Activated CD8-positive, alpha-beta memory T cell treated with anti-CD3 and anti-CD28 coated beads for 36 hours (primary cell): ENCODE data around the gene WASL. TPM values are rescaled to one million over a fixed set of nuclear protein-coding genes. Genes with fewer than 3 reads are reported as not detected.
"Not testable (repeated sequence)": the region's sequence is repeated elsewhere in the genome, so short reads cannot be mapped to it uniquely, and the experiment has no call there.

Source experiments
- CTCF ChIA-PET: fragments of 350-600 bp; sonication (Branson Sonifier 250); formaldehyde crosslinking; loops from one replicate; lab custom pipeline; 2021; ENCODE audit warnings: antibody characterized with exemption; lab: Charles Lee
- POLR2A ChIA-PET: fragments of 350-600 bp; sonication (Branson Sonifier 250); formaldehyde crosslinking; loops from one replicate; lab custom pipeline; 2021; ENCODE audit warnings: antibody characterized with exemption; lab: Charles Lee
- total RNA-seq, 2 experiments: library from RNA; stranded (reverse); gene quantifications; one replicate each; pipeline ENCODE4 v1.2.3, GENCODE V29; 2021

Gene WASL
- total RNA-seq, 2 experiments from 2014 or later, result 5.7 to 6.4 TPM

GRCh38 chr7:123744416-123744815, 4.4 kb downstream of the WASL start:
- POLR2A ChIA-PET, result no interaction called here
- CTCF ChIA-PET, result no interaction called here

DNA sequence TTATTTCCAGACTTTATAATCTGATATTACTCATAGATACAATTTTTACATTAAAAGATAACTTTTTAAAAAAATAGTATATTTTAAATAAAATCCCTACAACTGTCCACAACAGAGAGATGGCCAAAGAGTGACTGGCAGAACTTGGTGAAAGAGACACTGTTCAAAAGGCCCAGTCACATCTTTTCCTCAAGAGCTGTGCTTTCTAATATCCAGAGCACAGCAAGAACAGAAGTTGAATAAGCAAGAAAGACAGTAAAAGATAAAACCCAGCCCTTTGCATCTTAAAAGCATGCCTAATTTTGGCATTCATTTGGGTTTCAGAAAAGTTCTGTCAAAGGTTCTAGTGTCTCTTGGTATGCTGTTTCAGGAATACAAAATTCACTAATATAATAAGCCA, 6.9 kb downstream of the WASL start:
- ChIA-PET POLR2A (no interaction called here), CTCF (no interaction called here)

GRCh38 chr7:123738808-123739207, 10.0 kb downstream of the WASL start:
- ChIA-PET CTCF (no interaction called here), POLR2A (no interaction called here)

DNA sequence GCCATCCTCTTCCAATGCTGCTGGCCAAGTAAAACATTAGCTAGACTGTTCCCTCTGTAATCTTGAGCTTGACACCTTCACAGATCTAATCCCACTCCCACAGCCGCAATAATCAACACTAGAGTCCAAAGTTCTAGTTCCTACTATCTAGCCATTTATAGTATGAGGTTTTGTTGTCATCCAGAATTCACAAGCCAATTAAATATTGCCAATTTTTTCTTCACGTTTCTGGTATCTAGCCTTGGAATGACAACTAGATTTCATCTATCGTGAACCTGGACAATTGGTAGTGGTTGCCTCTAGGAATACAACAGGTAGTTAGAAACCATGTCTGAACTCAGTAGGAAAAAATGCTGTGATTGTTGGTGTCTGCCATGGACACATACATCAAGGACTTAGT, 10.4 kb downstream of the WASL start:
- CTCF ChIA-PET, result no interaction called here
- POLR2A ChIA-PET, result no interaction called here

- ChIA-PET CTCF (interaction anchor here (0.7 to 0.9 kb wide), 2 partner anchors 36 to 791 kb away, joined by 3 read pairs; no protein-coding TSS in a partner anchor), POLR2A (interaction anchor here (0.6 kb wide), 1 partner anchor 14 kb away, joined by 3 read pairs; no protein-coding TSS in a partner anchor)
Observed at GRCh38 chr7:123737168-123737674, 11.6 kb downstream of the WASL start.

- POLR2A ChIA-PET, result no interaction called here
- CTCF ChIA-PET, result no interaction called here
Observed at GRCh38 chr7:123735539-123735938, 13.3 kb downstream of the WASL start.

- CTCF ChIA-PET, result interaction anchor here (0.7 kb wide), 1 partner anchor 16 kb away, joined by 3 read pairs; no protein-coding TSS in a partner anchor
- POLR2A ChIA-PET, result no interaction called here
Observed at GRCh38 chr7:123734498-123734897, 14.3 kb downstream of the WASL start.

DNA sequence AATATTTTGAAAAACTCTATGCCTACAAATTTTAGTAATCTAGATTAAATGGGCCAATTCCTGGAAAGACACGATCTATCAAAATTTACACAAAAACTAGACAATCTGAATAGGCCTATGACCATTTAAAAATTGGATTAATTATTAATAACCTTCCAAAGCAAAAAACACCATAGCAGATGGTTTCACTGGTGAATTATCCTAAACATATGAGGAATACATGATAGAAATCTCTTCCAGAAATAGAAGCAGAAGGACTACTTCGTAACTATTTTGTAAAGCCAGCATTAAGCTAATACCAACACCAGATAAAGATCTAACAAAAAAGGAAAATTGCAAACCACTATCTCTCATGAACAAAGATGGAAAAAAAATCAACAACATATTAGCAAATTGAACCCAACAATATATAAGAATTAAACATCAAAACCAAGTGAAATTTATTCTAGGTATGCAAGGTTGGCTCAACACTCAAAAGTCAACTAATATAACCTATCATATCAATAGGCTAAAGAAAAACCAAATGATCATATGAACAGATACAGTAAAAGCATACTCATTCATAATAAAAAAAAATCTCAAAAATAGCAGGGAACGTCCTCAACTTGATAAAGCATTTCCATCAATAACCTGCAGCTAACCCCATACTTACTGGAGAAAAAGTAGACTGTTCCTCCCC, 16.3 kb downstream of the WASL start:
- ChIA-PET CTCF (no interaction called here), POLR2A (no interaction called here)

DNA sequence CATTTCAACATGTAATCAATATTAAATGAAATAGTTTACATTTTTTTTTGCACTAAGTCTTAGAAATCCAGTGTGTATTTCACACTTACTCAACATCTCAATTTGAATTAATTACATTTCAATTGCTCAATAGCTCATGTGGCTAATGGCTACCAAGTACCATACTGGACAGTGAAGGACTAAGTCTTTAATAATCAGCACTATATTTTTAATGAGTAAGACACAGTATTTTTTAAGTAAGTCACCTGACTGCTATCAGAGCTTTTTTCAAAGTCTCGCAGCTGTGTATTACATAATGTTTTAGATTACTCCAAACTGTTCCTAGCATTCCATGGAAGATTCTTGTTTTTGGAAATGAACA, 19.6 kb downstream of the WASL start:
- POLR2A ChIA-PET, result no interaction called here
- CTCF ChIA-PET, result no interaction called here

GRCh38 chr7:123727071-123727837, 21.5 kb downstream of the WASL start:
- CTCF ChIA-PET, result no interaction called here
- POLR2A ChIA-PET, result no interaction called here

DNA sequence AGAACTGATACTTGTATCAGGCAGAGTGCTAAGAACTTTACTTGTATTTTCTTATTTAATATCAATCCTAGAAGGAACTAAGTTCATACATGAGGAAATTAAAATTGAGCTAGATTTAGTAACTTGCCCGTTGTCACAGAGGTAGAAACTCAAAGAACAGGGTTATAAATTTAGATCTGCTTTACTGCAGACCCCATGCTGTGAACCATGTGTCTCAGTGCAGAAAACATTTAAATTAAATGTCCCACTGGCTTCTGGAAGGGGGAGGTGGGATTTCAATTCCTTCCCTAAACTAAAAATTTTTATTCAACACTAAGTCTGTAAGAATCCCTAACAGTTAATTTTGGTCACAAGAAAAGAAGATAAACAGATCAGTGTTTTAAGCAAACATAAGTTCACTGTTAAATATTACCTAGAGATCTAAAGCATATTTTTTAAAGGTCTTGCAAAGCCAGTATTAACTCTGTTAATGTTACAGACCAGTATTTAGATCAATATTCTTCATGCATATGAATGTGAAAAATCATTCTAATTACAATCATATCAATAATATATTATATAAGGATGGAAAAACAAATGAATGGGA, 23.1 kb downstream of the WASL start:
- ChIA-PET POLR2A (no interaction called here), CTCF (no interaction called here)

- ChIA-PET POLR2A (interaction anchor here (0.6 kb wide), 1 partner anchor 46 kb away, joined by 5 read pairs; no protein-coding TSS in a partner anchor), CTCF (no interaction called here)
Observed at GRCh38 chr7:123724817-123725253, 24.0 kb downstream of the WASL start.

DNA sequence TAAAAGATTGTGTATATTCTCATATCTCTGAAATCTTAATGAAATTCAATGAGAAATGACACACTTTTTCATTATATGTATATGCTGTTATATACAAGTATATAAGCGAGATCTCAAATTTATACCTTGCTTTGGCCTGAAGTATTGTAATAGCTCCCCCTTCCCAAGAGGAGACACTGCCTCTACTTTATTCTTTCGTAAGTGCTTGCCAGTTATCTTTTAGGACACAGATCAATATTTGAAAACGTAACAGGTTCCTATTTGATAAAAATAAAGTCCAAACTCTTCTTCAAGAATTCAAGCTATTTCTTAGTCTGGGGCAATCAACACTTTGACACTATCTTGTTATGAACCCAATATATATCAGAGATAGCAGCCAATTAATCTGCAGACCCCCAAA, 24.9 kb downstream of the WASL start:
- POLR2A ChIA-PET, result no interaction called here

DNA sequence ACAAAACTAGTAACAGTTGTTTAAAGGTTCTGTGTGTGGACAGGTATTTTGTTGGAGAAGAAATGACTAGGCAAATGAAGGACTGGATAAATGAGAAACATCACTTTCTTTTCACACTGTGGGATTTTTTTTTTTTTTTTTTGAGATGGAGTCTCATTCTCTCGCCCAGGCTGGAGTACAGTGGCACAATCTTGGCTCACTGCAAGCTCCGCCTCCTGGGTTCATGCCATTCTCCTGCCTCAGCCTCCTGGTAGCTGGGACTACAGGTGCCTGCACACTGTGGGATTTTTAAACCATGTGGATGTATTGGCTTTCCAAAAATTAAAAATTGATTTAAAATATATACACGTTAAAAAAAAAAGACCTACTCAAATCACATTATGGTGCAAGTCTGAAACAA, 28.3 kb downstream of the WASL start:
- CTCF ChIA-PET, result interaction anchor here (0.7 kb wide), 1 partner anchor 140 kb away, joined by 3 read pairs; no protein-coding TSS in a partner anchor

More for the DNA sequence above, 24.9 kb downstream of the WASL start:
- CTCF ChIA-PET, result interaction anchor here (0.6 kb wide), 1 partner anchor 183 kb away, joined by 3 read pairs; no protein-coding TSS in a partner anchor

DNA sequence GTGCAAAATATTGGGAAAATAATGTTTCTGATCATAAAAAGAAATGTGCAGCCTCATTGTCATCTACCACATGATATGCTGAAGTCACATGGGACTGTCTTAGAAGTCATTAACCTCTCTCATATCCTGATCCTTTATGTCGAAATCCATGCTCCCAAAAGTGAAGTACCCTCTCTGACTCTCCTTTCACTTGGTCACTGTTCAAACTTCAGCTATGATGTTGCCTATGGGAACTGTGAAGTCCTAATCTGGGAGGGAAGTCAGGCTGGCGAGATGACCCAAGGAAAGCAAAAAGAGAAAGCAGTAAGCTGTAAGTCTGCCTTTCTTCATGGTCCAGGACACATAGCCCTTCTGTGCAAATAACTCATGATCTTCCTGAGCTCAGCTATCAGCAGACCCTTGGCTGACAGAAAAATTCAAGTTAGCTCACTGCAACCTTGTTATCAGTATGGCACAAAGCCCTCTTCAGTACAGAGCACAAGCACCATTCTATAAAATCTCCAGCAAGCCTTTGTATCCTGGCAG, 29.5 kb downstream of the WASL start:
- CTCF ChIA-PET, result no interaction called here

More for the DNA sequence above, 28.3 kb downstream of the WASL start:
- POLR2A ChIA-PET, result not testable (repeated sequence)

DNA sequence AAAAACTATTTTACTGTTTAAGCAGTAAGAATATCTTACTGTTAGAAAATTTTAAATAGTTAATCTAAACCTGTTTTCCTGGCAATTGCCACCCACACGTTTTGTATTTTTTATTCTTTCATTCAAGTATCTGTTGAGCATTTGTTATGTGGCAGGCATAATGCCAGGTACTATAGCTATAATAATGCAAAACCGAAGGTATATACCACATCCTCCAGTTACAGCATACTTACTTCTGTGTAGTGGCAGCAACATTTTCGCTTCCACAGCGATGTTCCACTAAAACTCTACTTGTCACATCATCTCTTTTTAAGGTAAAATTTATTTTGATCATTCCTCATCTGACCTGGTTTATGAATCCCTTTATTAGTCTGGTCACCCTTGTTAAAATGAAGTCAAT, 30.0 kb downstream of the WASL start:
- ChIA-PET POLR2A (no interaction called here), CTCF (interaction anchor here (0.5 kb wide), 1 partner anchor 16 kb away, joined by 3 read pairs; no protein-coding TSS in a partner anchor)

More for the DNA sequence above, 29.5 kb downstream of the WASL start:
- POLR2A ChIA-PET, result no interaction called here

GRCh38 chr7:123717689-123718088, 31.1 kb downstream of the WASL start:
- CTCF ChIA-PET, result no interaction called here
- POLR2A ChIA-PET, result interaction anchor here (0.6 kb wide), 1 partner anchor 22 kb away, joined by 4 read pairs; no protein-coding TSS in a partner anchor

DNA sequence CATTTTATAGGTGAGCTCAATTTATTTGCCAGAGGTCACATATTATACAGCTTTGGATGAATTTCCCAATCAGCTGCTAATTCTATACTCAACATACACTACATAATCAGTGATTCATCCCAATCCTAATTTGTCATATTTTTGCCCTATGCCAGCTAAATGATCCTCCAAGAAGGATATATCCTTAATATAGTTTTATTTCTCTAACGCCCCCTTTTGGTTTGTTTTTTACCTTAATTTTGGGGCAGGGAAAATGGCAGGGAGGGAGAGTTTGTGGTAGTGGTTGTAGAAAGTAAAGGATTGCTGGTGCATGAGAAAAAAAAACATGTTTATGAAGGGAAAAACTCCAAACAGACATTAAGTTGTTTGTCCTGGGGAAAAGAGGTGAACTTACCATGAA, 31.9 kb downstream of the WASL start:
- CTCF ChIA-PET, result no interaction called here
- POLR2A ChIA-PET, result interaction anchor here (1.0 kb wide), 1 partner anchor 32 kb away, joined by 3 read pairs; the partner anchor contains the start of gene WASL

- ChIA-PET CTCF (no interaction called here), POLR2A (no interaction called here)
Observed at GRCh38 chr7:123715799-123716198, 33.0 kb downstream of the WASL start.
